Mesothelial cell of epicardium (in vitro differentiated cells): ENCODE data around the gene TTI1. TPM values are rescaled to one million over a fixed set of nuclear protein-coding genes. Genes with fewer than 3 reads are reported as not detected.

ENCODE experiments used
- DNase-seq, 2 experiments: peaks; one replicate each; pipeline ENCODE4 v3.0.0; 2021; ENCODE audit warnings: low spot score in 2 of 2; ENCODE audit not compliant: unreplicated experiment in 2 of 2
- H3K27ac Mint-ChIP-seq: 2 replicates; pipeline ENCODE4 v1.8.0; 2021; ENCODE audit warnings: mixed read lengths
- H3K27me3 Mint-ChIP-seq: 2 replicates; pipeline ENCODE4 v1.8.0; 2021; ENCODE audit warnings: low read depth, mixed read lengths
- H3K36me3 Mint-ChIP-seq: 2 replicates; pipeline ENCODE4 v1.8.0; 2021; ENCODE audit warnings: mixed read lengths
- H3K4me1 Mint-ChIP-seq: 2 replicates; pipeline ENCODE4 v1.8.0; 2021; ENCODE audit warnings: mixed read lengths
- H3K4me3 Mint-ChIP-seq: 2 replicates; pipeline ENCODE4 v1.8.0; 2021; ENCODE audit warnings: mild to moderate bottlenecking, moderate library complexity, mixed read lengths
- H3K9me3 Mint-ChIP-seq: 2 replicates; pipeline ENCODE4 v1.8.0; 2021; ENCODE audit warnings: mixed read lengths
- total RNA-seq: library from RNA; stranded (reverse); gene quantifications from 3 replicates; pipeline ENCODE4 v1.2.1, GENCODE V29; 2021
- TF ChIP-seq, protein P1 (sequence below): fragments of 200-600 bp; sonication (generic); IDR thresholded peaks from one replicate; pipeline ENCODE4 v1.5.0; 2021; ENCODE audit warnings: antibody characterized with exemption; ENCODE audit not compliant: unreplicated experiment

TTI1 gene
- total RNA-seq, 1 donor from 2014 or later = 33.2 TPM

DNA sequence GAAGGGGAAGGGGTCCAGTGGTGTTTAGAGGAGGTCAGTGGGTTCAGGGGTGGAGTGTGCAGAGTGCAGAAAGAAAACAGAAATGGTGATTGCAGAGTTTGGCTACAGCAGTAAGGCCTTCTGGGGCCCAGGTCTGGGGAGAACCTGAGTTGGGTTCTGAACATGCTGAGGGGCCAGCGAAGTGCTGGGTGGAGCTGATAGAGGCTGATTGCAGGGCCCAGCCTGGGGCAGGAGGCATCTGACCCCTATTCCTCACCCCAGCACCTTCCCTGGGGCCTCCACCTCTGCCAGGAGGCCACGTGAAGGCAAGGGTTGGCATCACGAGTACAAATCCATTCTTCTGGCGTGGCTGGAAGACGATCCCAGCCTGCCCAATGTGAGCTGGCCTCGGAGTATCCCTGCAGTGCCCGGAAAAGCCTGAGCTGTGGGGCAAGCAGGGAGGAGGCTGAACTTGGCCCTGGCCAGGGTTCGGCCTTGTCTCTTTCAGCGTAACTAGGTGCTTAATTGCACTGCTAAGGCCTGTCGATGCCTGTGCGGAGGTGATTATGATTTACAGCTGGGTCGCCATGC is 95.0 kb downstream of the TTI1 start:
- Mint-ChIP-seq H3K36me3 (peaks cover 3% of the 10 kb centered on the region), H3K27me3 (no peaks in the 10 kb centered on the region)

DNA sequence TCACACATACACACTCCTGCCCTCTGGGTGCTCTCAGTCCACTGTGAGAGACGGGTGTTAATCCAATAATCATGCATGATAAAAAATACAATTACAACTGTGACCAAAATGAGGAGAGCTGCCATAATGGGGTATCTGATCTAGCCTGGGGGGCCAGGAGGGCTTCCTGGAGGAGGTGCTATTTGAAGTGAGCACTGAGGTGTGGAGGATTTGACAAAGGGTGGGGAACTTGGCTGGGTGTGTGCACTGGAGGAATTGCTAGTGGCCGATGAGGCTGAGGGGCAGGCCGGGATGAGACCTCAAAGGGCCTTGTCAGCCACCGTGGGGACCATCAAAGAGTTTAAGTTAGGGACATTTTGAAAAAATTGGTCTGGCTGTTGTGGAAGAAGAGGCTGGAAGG is 95.6 kb downstream of the TTI1 start:
- no peak overlapping the region for H3K27ac Mint-ChIP-seq
- TF ChIP-seq, protein P1, sequence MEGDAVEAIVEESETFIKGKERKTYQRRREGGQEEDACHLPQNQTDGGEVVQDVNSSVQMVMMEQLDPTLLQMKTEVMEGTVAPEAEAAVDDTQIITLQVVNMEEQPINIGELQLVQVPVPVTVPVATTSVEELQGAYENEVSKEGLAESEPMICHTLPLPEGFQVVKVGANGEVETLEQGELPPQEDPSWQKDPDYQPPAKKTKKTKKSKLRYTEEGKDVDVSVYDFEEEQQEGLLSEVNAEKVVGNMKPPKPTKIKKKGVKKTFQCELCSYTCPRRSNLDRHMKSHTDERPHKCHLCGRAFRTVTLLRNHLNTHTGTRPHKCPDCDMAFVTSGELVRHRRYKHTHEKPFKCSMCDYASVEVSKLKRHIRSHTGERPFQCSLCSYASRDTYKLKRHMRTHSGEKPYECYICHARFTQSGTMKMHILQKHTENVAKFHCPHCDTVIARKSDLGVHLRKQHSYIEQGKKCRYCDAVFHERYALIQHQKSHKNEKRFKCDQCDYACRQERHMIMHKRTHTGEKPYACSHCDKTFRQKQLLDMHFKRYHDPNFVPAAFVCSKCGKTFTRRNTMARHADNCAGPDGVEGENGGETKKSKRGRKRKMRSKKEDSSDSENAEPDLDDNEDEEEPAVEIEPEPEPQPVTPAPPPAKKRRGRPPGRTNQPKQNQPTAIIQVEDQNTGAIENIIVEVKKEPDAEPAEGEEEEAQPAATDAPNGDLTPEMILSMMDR = no peak
- H3K27me3 Mint-ChIP-seq = no peaks in the 10 kb centered on the region
- H3K36me3 Mint-ChIP-seq = peaks cover 4% of the 10 kb centered on the region
- H3K9me3 Mint-ChIP-seq = no peaks in the 10 kb centered on the region
- DNase-seq = no peak
- H3K4me3 Mint-ChIP-seq = no peak overlapping the region
- H3K4me1 Mint-ChIP-seq = peaks cover 5% of the 10 kb centered on the region

More for the DNA sequence above, 95.0 kb downstream of the TTI1 start:
- Mint-ChIP-seq H3K4me1 (peaks cover 5% of the 10 kb centered on the region), H3K9me3 (no peaks in the 10 kb centered on the region), H3K4me3 (no peak overlapping the region), H3K27ac (no peak overlapping the region)
- DNase-seq = no peak
- TF ChIP-seq, protein P1 = no peak

DNA sequence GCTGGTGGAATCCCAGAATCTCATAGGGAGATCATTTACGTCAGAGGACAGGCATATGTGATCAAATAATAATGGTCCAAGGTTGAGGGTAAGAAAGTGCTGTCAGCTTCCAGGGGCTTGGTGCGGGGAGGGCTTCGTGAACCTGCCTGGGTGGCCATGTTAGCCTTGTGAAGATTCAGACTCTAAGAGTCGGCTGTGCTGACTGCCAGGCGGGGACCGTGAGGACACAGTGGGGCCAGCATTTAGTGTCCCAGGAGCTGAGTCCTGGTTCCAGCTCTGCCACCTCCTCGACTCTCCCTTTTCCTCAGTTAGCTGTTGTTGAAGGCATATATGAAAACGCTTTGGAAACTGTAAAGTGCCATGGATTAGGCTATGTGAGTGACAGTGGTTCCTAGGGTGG is 96.8 kb downstream of the TTI1 start:
- no peak overlapping the region for H3K4me3 Mint-ChIP-seq
- peaks cover 3% of the 10 kb centered on the region for H3K27me3 Mint-ChIP-seq
- H3K27ac Mint-ChIP-seq = no peak overlapping the region
- H3K4me1 Mint-ChIP-seq = peaks cover 5% of the 10 kb centered on the region
- TF ChIP-seq, protein P1 = no peak
- no peaks in the 10 kb centered on the region for H3K9me3 Mint-ChIP-seq
- no peak for DNase-seq
- H3K36me3 Mint-ChIP-seq = peaks cover 6% of the 10 kb centered on the region

DNA sequence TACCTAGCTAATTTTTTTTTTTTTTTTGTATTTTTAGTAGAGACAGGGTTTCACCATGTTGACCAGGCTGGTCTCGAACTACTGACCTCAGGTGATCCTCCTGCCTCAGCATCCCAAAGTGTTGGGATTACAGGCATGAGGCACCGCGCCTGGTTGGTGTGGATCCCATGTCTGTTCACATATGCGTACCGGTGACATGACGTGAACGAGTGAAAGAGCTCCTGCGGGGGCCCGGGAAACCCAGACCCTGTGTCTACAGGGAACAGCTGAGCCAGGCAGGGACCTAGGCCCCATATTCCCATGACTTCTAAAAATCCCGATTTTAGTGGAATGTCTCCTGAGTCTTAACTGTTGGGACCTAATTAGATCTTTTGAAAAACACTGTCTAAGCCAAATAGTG is 97.2 kb downstream of the TTI1 start:
- Mint-ChIP-seq H3K27ac (no peak overlapping the region), H3K4me3 (no peak overlapping the region), H3K27me3 (peaks cover 3% of the 10 kb centered on the region), H3K36me3 (peaks cover 4% of the 10 kb centered on the region), H3K9me3 (no peaks in the 10 kb centered on the region), H3K4me1 (peaks cover 5% of the 10 kb centered on the region)
- DNase-seq = no peak
- TF ChIP-seq, protein P1 = no peak

DNA sequence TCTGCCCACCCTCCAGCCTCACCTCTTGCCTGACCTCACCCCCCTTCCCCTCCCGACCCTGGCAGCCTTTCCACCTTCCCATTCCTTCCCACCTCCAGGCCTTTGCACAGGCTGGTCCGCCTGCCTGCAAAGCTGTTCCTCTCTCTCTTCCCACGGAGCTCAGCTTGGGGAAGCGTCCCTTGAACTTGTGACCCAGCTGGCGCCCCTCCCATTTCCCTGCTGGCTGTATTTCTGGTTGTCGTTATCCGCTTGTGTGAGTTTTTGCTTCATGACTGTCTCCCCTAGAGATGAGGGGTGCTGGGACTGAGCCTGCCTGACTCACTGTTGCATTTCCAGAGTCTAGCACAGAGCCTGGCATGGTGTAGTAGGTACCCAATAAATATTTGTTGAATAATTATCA is 97.8 kb downstream of the TTI1 start:
- no peak for DNase-seq
- no peak overlapping the region for H3K4me3 Mint-ChIP-seq
- H3K27ac Mint-ChIP-seq = no peak overlapping the region
- TF ChIP-seq, protein P1 = no peak
- H3K9me3 Mint-ChIP-seq = no peaks in the 10 kb centered on the region
- peaks cover 6% of the 10 kb centered on the region for H3K4me1 Mint-ChIP-seq
- peaks cover 5% of the 10 kb centered on the region for H3K27me3 Mint-ChIP-seq
- H3K36me3 Mint-ChIP-seq = peaks cover 3% of the 10 kb centered on the region
